Nephron progenitor cell (in vitro differentiated cells): ENCODE data around the gene KLHL41.
"Not testable (repeated sequence)": the region's sequence is repeated elsewhere in the genome, so short reads cannot be mapped to it uniquely, and the experiment has no call there.

ENCODE experiments used
- DNase-seq: peaks from one replicate; pipeline ENCODE4 v3.0.0; 2021
- H3K27ac Mint-ChIP-seq: 2 replicates; pipeline ENCODE4 v1.8.0; 2021; ENCODE audit warnings: mild to moderate bottlenecking, moderate library complexity, mixed read lengths
- H3K27me3 Mint-ChIP-seq: 2 replicates; pipeline ENCODE4 v1.8.0; 2021; ENCODE audit warnings: mild to moderate bottlenecking, low read depth, mixed read lengths; ENCODE audit not compliant: poor library complexity
- H3K36me3 Mint-ChIP-seq: 2 replicates; pipeline ENCODE4 v1.8.0; 2021; ENCODE audit warnings: low read depth, mixed read lengths
- H3K4me1 Mint-ChIP-seq: 2 replicates; pipeline ENCODE4 v1.8.0; 2021; ENCODE audit warnings: mixed read lengths
- H3K4me3 Mint-ChIP-seq: 2 replicates; pipeline ENCODE4 v1.8.0; 2021; ENCODE audit warnings: mild to moderate bottlenecking, moderate library complexity, mixed read lengths
- H3K9me3 Mint-ChIP-seq: 2 replicates; pipeline ENCODE4 v1.8.0; 2021; ENCODE audit warnings: mild to moderate bottlenecking, moderate library complexity, mixed read lengths
- TF ChIP-seq, protein P1 (sequence below): fragments of 200-600 bp; sonication (generic); IDR thresholded peaks from 2 replicates; pipeline ENCODE4 v1.5.0; 2021; ENCODE audit warnings: antibody characterized with exemption

Gene KLHL41

DNA sequence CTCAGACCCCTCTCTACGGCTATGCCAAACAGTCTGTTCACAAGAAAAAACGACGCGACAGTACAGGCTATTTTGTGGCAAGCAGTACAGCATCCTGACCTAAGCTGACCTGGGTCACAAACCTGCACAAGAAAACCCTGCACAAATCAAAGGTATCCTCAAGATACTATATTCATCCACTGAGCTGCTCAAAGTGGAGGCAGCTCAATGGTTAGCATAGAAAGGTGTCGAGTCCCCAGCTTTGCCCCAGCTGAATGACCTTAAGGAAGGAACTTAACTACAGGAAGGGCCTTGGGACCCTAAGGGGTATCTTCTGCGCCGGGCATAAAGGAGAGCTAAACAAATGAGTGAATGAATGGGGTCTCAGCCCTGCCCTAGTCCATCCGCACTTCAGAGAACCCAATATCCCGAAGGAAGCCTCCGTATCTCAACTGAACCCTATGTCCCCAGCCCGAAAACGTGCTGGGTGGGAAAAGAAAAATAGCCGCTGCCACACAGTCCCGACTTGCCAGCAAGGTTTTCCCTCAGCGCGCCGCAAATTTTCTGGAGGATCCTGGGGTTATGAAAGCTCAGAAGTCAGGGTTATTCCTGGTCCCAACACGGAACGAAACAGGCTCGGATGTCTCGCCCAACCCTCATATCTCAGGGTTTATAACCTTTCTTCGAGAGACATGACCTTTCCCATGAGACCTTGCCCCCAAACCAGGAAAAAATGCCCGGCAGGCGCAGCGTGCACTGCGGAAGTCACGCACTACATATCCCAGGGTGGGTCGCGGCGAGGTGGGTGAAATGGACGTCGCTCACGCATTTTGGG, 63.9 kb downstream of the KLHL41 start, which contains the start of gene FASTKD1:
Gene FASTKD1, minus strand, starts transcription at position 706 of the 814 bp plus-strand sequence. CDS start 1,836 bp downstream, outside the sequence.
- H3K27me3 Mint-ChIP-seq: peaks cover 25% of the 10 kb centered on the region

GRCh38 chr2:169573974-169574299, 64.4 kb downstream of the KLHL41 start:
- no peak overlapping the region for H3K27ac Mint-ChIP-seq

More for the DNA sequence above, 63.9 kb downstream of the KLHL41 start, which contains the start of gene FASTKD1:
- peak; percentile 85 for DNase-seq
- H3K9me3 Mint-ChIP-seq: peaks cover 17% of the 10 kb centered on the region
- TF ChIP-seq, protein P1, sequence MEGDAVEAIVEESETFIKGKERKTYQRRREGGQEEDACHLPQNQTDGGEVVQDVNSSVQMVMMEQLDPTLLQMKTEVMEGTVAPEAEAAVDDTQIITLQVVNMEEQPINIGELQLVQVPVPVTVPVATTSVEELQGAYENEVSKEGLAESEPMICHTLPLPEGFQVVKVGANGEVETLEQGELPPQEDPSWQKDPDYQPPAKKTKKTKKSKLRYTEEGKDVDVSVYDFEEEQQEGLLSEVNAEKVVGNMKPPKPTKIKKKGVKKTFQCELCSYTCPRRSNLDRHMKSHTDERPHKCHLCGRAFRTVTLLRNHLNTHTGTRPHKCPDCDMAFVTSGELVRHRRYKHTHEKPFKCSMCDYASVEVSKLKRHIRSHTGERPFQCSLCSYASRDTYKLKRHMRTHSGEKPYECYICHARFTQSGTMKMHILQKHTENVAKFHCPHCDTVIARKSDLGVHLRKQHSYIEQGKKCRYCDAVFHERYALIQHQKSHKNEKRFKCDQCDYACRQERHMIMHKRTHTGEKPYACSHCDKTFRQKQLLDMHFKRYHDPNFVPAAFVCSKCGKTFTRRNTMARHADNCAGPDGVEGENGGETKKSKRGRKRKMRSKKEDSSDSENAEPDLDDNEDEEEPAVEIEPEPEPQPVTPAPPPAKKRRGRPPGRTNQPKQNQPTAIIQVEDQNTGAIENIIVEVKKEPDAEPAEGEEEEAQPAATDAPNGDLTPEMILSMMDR: no peak
- peak within 1 kb of the TSS; percentile 97 for H3K27ac Mint-ChIP-seq
- peaks cover 37% of the 10 kb centered on the region for H3K4me1 Mint-ChIP-seq
- H3K36me3 Mint-ChIP-seq: peaks cover 13% of the 10 kb centered on the region
- peak within 1 kb of the TSS; percentile 95 for H3K4me3 Mint-ChIP-seq

GRCh38 chr2:169574539-169574938, 65.0 kb downstream of the KLHL41 start:
- DNase-seq, H3K27ac Mint-ChIP-seq, H3K4me3 Mint-ChIP-seq: not testable (repeated sequence)
- Mint-ChIP-seq H3K27me3 (peaks cover 37% of the 10 kb centered on the region), H3K4me1 (peaks cover 42% of the 10 kb centered on the region), H3K9me3 (peaks cover 17% of the 10 kb centered on the region), H3K36me3 (peaks cover 13% of the 10 kb centered on the region)

More at GRCh38 chr2:169573974-169574299, 64.4 kb downstream of the KLHL41 start:
- Mint-ChIP-seq H3K9me3 (peaks cover 17% of the 10 kb centered on the region), H3K27me3 (peaks cover 31% of the 10 kb centered on the region), H3K4me3 (peak overlapping the region; percentile 95), H3K4me1 (peaks cover 41% of the 10 kb centered on the region), H3K36me3 (peaks cover 13% of the 10 kb centered on the region)
- no peak for DNase-seq
- TF ChIP-seq, protein P1: no peak

- peaks cover 44% of the 10 kb centered on the region for H3K27me3 Mint-ChIP-seq
- not testable (repeated sequence) for H3K27ac Mint-ChIP-seq, H3K4me3 Mint-ChIP-seq, DNase-seq, H3K36me3 Mint-ChIP-seq
- peaks cover 36% of the 10 kb centered on the region for H3K4me1 Mint-ChIP-seq
- H3K9me3 Mint-ChIP-seq: peaks cover 17% of the 10 kb centered on the region
Observed at GRCh38 chr2:169575264-169575663, 65.8 kb downstream of the KLHL41 start.
